H9 (cell line): Measurements from ENCODE around the gene SLC2A10. TPM values are rescaled to one million over a fixed set of nuclear protein-coding genes. Genes with fewer than 3 reads are reported as not detected.

ENCODE experiments used
- DNase-seq: peaks from one replicate; pipeline ENCODE4 v3.0.0-alpha.2; 2017
- H2AFZ ChIP-seq: one replicate; pipeline ENCODE4 v1.6.1; 2013; ENCODE audit warnings: mild to moderate bottlenecking, low read length, control low read depth, moderate library complexity
- H2AK5ac ChIP-seq: 2 replicates; pipeline ENCODE4 v1.6.1; 2013; ENCODE audit warnings: low read length, control low read depth, mixed read lengths; ENCODE audit not compliant: insufficient read length
- H2BK120ac ChIP-seq: one replicate; pipeline ENCODE4 v1.6.1; 2013; ENCODE audit warnings: low read depth, mild to moderate bottlenecking, low read length, control low read depth, inconsistent platforms; ENCODE audit not compliant: poor library complexity, severe bottlenecking
- H2BK12ac ChIP-seq: 2 replicates; pipeline ENCODE4 v1.6.1; 2013; ENCODE audit warnings: low read length, control low read depth, mixed read lengths, low read depth; ENCODE audit not compliant: insufficient read length
- H2BK15ac ChIP-seq: 2 replicates; pipeline ENCODE4 v1.6.1; 2013; ENCODE audit warnings: low read depth, low read length, control low read depth
- H2BK20ac ChIP-seq: one replicate; pipeline ENCODE4 v1.6.1; 2013; ENCODE audit warnings: low read depth, mild to moderate bottlenecking, low read length, control low read depth, inconsistent platforms; ENCODE audit not compliant: poor library complexity, severe bottlenecking
- H2BK5ac ChIP-seq: 2 replicates; pipeline ENCODE4 v1.6.1; 2013; ENCODE audit warnings: low read length, control low read depth, mixed read lengths; ENCODE audit not compliant: insufficient read length
- H3K14ac ChIP-seq: 2 replicates; pipeline ENCODE4 v1.6.1; 2013; ENCODE audit warnings: low read length, control low read depth; ENCODE audit not compliant: insufficient read depth
- H3K18ac ChIP-seq: 2 replicates; pipeline ENCODE4 v1.6.1; 2013; ENCODE audit warnings: low read depth, mild to moderate bottlenecking, mixed read lengths, low read length, control low read depth; ENCODE audit not compliant: insufficient read length
- H3K23ac ChIP-seq: 2 replicates; pipeline ENCODE4 v1.6.1; 2013; ENCODE audit warnings: low read length, control low read depth, mixed read lengths, low read depth; ENCODE audit not compliant: insufficient read length
- H3K23me2 ChIP-seq: 2 replicates; pipeline ENCODE4 v1.6.1; 2013; ENCODE audit warnings: low read depth, mild to moderate bottlenecking, mixed read lengths, low read length, control low read depth; ENCODE audit not compliant: insufficient read length, poor library complexity, severe bottlenecking
- H3K27ac ChIP-seq: 2 replicates; pipeline ENCODE4 v1.5.1; 2013; ENCODE audit warnings: low read length, control low read depth, mixed read lengths, low read depth; ENCODE audit not compliant: insufficient read length
- H3K27me3 ChIP-seq: 2 replicates; pipeline ENCODE4 v1.6.1; 2013; ENCODE audit warnings: low read length, control low read depth, inconsistent platforms; ENCODE audit not compliant: insufficient read depth
- H3K4ac ChIP-seq: 2 replicates; pipeline ENCODE4 v1.6.1; 2013; ENCODE audit warnings: low read depth, mild to moderate bottlenecking, control low read depth, inconsistent platforms, low read length, moderate library complexity
- H3K4me1 ChIP-seq: 2 replicates; pipeline ENCODE4 v1.6.1; 2013; ENCODE audit warnings: low read length, control low read depth, inconsistent platforms; ENCODE audit not compliant: insufficient read depth
- H3K4me2 ChIP-seq: 2 replicates; pipeline ENCODE4 v1.6.1; 2013; ENCODE audit warnings: low read length, control low read depth, mixed read lengths; ENCODE audit not compliant: insufficient read length, insufficient read depth
- H3K56ac ChIP-seq: 2 replicates; pipeline ENCODE4 v1.6.1; 2013; ENCODE audit warnings: low read depth, mild to moderate bottlenecking, mixed read lengths, low read length, control low read depth; ENCODE audit not compliant: insufficient read length
- H3K79me1 ChIP-seq: 2 replicates; pipeline ENCODE4 v1.6.1; 2013; ENCODE audit warnings: low read depth, mild to moderate bottlenecking, moderate library complexity, low read length, control low read depth, inconsistent platforms; ENCODE audit not compliant: insufficient read depth, poor library complexity, severe bottlenecking
- H3K79me2 ChIP-seq: 2 replicates; pipeline ENCODE4 v1.6.1; 2013; ENCODE audit warnings: low read length, control low read depth, inconsistent platforms; ENCODE audit not compliant: insufficient read depth
- H3K9ac ChIP-seq: 2 replicates; pipeline ENCODE4 v1.6.1; 2013; ENCODE audit warnings: low read length, control low read depth, mixed read lengths; ENCODE audit not compliant: insufficient read length; ENCODE audit errors: extremely low read depth
- H3K9me3 ChIP-seq: one replicate; pipeline ENCODE4 v1.6.1; 2013; ENCODE audit warnings: low read depth, low read length, inconsistent platforms; ENCODE audit not compliant: control insufficient read depth
- H3T11ph ChIP-seq: one replicate; pipeline ENCODE4 v1.6.1; 2013; ENCODE audit warnings: mild to moderate bottlenecking, low read length, control low read depth, inconsistent platforms
- H4K20me1 ChIP-seq: one replicate; pipeline ENCODE4 v1.6.1; 2013; ENCODE audit not compliant: control insufficient read depth, insufficient read length, insufficient read depth
- H4K5ac ChIP-seq: 2 replicates; pipeline ENCODE4 v1.6.1; 2013; ENCODE audit warnings: low read depth, mild to moderate bottlenecking, mixed read lengths, low read length, control low read depth; ENCODE audit not compliant: insufficient read length
- H4K8ac ChIP-seq: replicated peaks from 2 replicates; pipeline ENCODE4 v1.6.1; 2013; ENCODE audit warnings: low read length, control low read depth, mixed read lengths, low read depth; ENCODE audit not compliant: insufficient read length
- H4K91ac ChIP-seq: 2 replicates; pipeline ENCODE4 v1.6.1; 2013; ENCODE audit warnings: low read depth, mild to moderate bottlenecking, moderate library complexity, mixed read lengths, low read length, control low read depth; ENCODE audit not compliant: insufficient read length
- H3K27ac Mint-ChIP-seq, 3 experiments: 2 replicates in 2 of 3; 3 replicates in 1 of 3; pipeline ENCODE4 v1.8.0; 2020 to 2021; ENCODE audit warnings: mixed read lengths in 3 of 3, mild to moderate bottlenecking in 1 of 3, moderate library complexity in 1 of 3
- H3K27me3 Mint-ChIP-seq: 2 replicates; pipeline ENCODE4 v1.8.0; 2021; ENCODE audit warnings: low read depth, mild to moderate bottlenecking, moderate library complexity, mixed read lengths
- H3K36me3 Mint-ChIP-seq, 3 experiments: 2 replicates in 2 of 3; 3 replicates in 1 of 3; pipeline ENCODE4 v1.8.0; 2020 to 2021; ENCODE audit warnings: low read depth in 3 of 3, mixed read lengths in 3 of 3; ENCODE audit not compliant: insufficient read depth in 1 of 3
- H3K4me1 Mint-ChIP-seq, 2 experiments: 2 replicates each; pipeline ENCODE4 v1.8.0; 2020; ENCODE audit warnings: mixed read lengths in 2 of 2
- H3K4me3 Mint-ChIP-seq, 2 experiments: 2 replicates in 1 of 2; 3 replicates in 1 of 2; pipeline ENCODE4 v1.8.0; 2020 to 2021; ENCODE audit warnings: mild to moderate bottlenecking in 2 of 2, mixed read lengths in 2 of 2, moderate library complexity in 1 of 2
- H3K9me3 Mint-ChIP-seq, 2 experiments: 2 replicates in 1 of 2; 3 replicates in 1 of 2; pipeline ENCODE4 v1.8.0; 2020; ENCODE audit warnings: mild to moderate bottlenecking in 2 of 2, mixed read lengths in 2 of 2, moderate library complexity in 1 of 2
- CTCF ChIP-seq: fragments of 200-600 bp; sonication (generic); conservative IDR thresholded peaks from 3 replicates; pipeline ENCODE4 v1.8.0; 2021; ENCODE audit warnings: antibody characterized with exemption, mild to moderate bottlenecking
- WGBS: extraction: QIAGEN DNeasy Blood & Tissue Kit; methylation state at CpG from one replicate; pipeline ENCODE4 v1.1.7; 2013; ENCODE audit warnings: missing lambda C conversion rate, low lambda C conversion rate, mixed read lengths; ENCODE audit not compliant: insufficient read length; ENCODE audit errors: extremely low coverage; 5-methylcytosine and 5-hydroxymethylcytosine counted together
- total RNA-seq: library from RNA; stranded (reverse); gene quantifications from 2 replicates; pipeline ENCODE4 v1.2.1, GENCODE V29; 2021

The SLC2A10 gene
- total RNA-seq, 1 experiment from 2014 or later = 8.2 TPM

- H3K18ac ChIP-seq = no peak overlapping the region
- H3K4me1 ChIP-seq = no peaks in the 10 kb centered on the region
- no peak overlapping the region for H2BK15ac ChIP-seq
- H3K27me3 ChIP-seq = no peaks in the 10 kb centered on the region
- H3K4me2 ChIP-seq = no peak overlapping the region
- H3K23me2 ChIP-seq = no peaks in the 10 kb centered on the region
- H2BK5ac ChIP-seq = no peak overlapping the region
- H2AFZ ChIP-seq = no peak overlapping the region
- no peaks in the 10 kb centered on the region for H3K79me1 ChIP-seq
- H4K91ac ChIP-seq = no peak overlapping the region
- DNase-seq = no peak
- TF ChIP-seq CTCF = no peak
- H3K27ac ChIP-seq = no peak overlapping the region
- H2AK5ac ChIP-seq = no peak overlapping the region
- no peak overlapping the region for H4K8ac ChIP-seq
- peaks cover 5% of the 10 kb centered on the region for H3K9me3 ChIP-seq
- H2BK12ac ChIP-seq = no peak overlapping the region
- H3K9ac ChIP-seq = no peak overlapping the region
- no CpG with 5 or more reads among the region's 3 CpGs for whole genome bisulfite sequencing
- no peaks in the 10 kb centered on the region for H3K4me1 Mint-ChIP-seq
- H3K4ac ChIP-seq = no peak overlapping the region
- H3K23ac ChIP-seq = no peak overlapping the region
- H3K9me3 Mint-ChIP-seq = peaks cover 8 to 14% of the 10 kb centered on the region in 2 experiments
- H3K36me3 Mint-ChIP-seq = peaks cover 17 to 53% (median 51%) of the 10 kb centered on the region in 3 experiments; a peak in 6 of 7 replicates
- no peak overlapping the region for H3K14ac ChIP-seq
- H3K27ac Mint-ChIP-seq = no peak overlapping the region
- no peak overlapping the region for H3T11ph ChIP-seq
- no peaks in the 10 kb centered on the region for H3K79me2 ChIP-seq
- H3K27me3 Mint-ChIP-seq = no peaks in the 10 kb centered on the region
- no peaks in the 10 kb centered on the region for H4K20me1 ChIP-seq
- no peak overlapping the region for H2BK20ac ChIP-seq
- no peak overlapping the region for H3K56ac ChIP-seq
- H4K5ac ChIP-seq = no peak overlapping the region
- no peak overlapping the region for H2BK120ac ChIP-seq
- no peak overlapping the region for H3K4me3 Mint-ChIP-seq
Observed at GRCh38 chr20:46665602-46666001, 43.8 kb upstream of the SLC2A10 start.
